Fibroblast of lung (primary cell): Measurements from ENCODE around the gene RGS1.
"Not testable (repeated sequence)": the region's sequence is repeated elsewhere in the genome, so short reads cannot be mapped to it uniquely, and the experiment has no call there.

Experiments
- CTCF ChIP-seq, 2 donors: IDR thresholded peaks in 1 of 2; conservative IDR thresholded peaks in 1 of 2; 1 replicate in 1 of 2; 2 replicates in 1 of 2; pipeline ENCODE4 v1.5.1; 2011 to 2012; ENCODE audit warnings: low read length in 2 of 2, control low read depth in 1 of 2, inconsistent platforms in 1 of 2, low read depth in 1 of 2, mild to moderate bottlenecking in 1 of 2
- EZH2 ChIP-seq: IDR thresholded peaks from 2 replicates; pipeline ENCODE4 v1.5.1; 2012; ENCODE audit warnings: low read length, control low read depth, mild to moderate bottlenecking; ENCODE audit errors: missing control alignments

- not testable (repeated sequence) for TF ChIP-seq CTCF (conservative IDR thresholded peaks at IDR 0.05 in 1 of 2, IDR thresholded peaks at IDR 0.05 in 1 of 2; ENCODE audit: low read depth in 1 of 2, low read length in 2 of 2); EZH2
These were observed 44.4 kb upstream of the RGS1 start for GRCh38 chr1:192531037-192531703.
